Activated CD4-positive, alpha-beta T cell treated with anti-CD3 and anti-CD28 coated beads, Interleukin-10, Interleukin-2, amounts not matched to agents 100 ng/mL and 50 ng/mL, durations not matched to agents 16 hours and 8 hours (primary cell): ENCODE measurements around the gene CSMD2.
"Not testable (repeated sequence)": the region's sequence is repeated elsewhere in the genome, so short reads cannot be mapped to it uniquely, and the experiment has no call there.

ENCODE experiments used
- DNase-seq: peaks from one replicate; pipeline ENCODE4 v3.0.0-alpha.2; 2020

Gene CSMD2

DNA sequence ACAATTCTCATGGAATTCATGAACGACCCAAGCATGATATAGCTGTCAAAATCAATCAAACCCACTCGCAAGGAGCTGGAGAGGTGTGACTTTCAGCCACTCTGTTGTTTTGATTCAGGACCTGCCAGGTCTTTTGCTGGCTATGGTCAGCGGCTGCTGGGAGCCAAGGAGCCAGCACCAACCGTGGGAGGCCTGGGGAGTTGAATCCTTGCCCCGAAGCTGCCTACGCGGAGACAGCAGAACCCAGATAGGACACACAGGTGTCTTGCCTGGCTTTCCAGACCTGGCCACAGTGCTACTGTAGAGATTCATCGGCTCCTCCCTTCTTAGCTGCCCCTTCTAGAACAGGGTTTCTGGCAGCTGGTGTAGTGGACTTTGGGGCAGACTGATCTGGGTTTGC is 649.9 kb downstream of the CSMD2 start:
- no peak for DNase-seq

DNA sequence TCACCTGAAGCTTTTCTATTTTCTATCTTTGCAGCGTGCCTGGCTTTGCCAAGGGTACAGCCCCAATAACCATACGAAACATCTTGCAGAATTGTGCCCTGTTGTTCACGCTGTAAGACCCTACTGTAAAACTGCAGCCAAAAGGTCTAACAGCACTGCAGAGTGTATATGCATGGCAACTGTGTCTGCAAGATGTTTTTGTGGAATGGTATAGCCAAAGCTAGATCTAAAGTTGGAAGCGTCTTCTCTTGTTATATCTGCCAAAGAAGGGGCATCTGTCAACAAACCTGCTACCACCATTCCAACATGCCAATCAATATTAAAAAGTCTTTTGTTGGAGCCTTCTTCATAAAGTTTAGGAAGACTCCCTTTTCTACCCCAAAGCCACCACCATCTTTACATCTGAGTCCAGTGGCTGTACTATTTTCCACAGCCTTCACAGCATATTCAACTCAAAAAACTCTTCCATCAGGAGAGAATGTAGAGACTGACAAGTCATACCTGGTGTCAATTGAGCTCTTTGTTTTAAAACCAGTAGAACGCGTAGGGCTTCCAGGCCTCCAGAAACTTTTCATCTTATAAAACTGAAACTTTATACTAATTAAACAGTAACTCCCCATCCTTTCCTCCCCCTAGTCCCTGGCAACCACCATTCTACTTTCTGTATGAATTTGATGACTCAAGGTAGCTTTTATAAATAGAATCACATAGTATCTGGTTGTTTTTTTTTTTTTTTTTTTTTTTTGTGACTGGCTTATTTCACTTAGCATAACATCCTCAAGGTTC is 652.6 kb downstream of the CSMD2 start:
- no peak for DNase-seq

DNA sequence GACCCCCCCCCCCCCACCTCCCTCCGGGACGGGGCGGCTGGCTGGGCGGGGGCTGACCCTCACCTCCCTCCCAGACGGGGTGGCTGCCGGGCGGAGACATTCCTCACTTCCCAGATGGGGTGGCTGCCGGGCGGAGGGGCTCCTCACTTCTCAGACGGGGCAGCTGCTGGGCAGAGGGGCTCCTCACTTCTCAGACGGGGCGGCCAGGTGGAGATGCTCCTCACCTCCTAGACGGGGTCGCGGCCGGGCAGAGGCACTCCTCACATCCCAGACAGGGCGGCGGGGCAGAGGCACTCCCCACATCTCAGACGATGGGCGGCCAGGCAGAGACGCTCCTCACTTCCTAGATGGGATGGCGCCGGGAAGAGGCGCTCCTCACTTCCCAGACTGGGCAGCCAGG is 655.8 kb downstream of the CSMD2 start:
- not testable (repeated sequence) for DNase-seq

DNA sequence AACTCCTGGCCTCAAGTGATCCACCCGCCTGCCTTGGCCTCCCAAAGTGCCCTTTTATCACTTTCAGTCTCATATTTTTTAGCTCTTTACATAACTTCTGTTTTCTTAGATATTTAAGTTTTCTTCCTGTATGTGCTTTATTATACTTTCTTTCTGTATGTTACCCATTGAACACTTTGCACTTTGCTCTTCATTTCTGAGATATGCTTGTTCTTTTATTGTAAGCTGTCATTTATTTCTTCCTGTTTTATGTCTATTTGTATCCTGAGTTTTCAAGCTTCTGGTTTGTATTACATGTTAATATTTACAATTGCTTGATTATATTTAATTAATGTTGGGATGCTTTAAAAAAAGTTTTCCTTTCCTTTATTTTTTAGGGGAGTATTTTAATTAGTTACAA is 656.9 kb downstream of the CSMD2 start:
- DNase-seq, result no peak

DNA sequence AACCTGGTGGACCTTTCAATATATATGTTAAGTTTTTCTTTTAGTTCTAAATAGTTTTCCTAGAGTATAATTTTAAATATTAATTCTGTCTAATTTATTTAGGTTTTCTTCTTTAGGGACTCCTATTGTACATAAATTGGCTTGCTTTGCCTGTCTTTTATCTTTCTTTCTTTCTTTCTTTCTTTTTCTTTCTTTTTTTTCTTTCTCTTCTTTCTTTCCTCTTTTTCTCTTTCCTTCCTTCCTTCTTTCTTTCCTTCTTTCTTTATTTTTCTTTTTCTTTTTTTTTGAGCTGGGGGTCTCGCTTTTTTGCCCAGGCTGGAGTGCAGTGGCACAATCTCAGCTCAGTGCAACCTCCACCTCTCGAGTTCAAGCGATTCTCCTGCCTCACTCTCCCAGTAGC is 657.4 kb downstream of the CSMD2 start:
- no peak for DNase-seq

DNA sequence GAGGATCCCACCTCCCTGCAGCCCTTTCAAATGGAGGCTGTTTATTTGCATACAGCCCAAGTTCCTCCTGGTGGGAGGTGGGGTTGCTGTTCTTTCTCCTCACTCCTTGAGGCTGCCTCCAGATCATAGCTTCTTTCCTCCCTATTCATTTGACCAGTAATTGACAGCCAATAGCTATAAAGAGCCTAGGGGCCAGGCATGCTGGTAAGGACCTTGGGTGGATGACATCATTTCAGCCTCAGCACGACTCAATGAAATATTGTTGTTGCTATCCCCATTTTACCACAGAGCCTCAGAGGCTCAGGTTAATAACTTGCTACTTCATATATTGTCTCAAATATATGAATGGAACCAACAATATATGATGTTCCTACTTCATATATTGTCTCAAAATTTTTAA is 661.5 kb downstream of the CSMD2 start:
- no peak for DNase-seq

DNA sequence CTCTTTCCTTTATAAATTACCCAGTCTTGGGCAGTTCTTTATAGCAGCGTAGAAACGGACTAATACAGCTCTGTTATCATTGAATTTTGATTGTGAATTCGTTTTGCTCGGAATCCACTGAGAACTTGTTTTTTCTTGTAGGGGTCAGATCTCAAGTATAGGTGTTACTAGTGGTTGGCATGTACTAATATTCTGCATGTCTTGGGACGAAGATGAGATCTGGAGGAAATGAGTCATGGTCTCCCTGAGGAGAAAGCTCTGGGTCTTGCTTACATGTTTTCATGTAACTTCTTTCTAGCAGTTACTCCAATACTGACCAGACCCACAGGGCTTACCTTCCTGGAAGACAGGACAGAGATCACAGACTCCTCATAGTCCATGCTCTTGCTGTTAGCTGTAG is 662.3 kb downstream of the CSMD2 start:
- DNase-seq, result no peak

DNA sequence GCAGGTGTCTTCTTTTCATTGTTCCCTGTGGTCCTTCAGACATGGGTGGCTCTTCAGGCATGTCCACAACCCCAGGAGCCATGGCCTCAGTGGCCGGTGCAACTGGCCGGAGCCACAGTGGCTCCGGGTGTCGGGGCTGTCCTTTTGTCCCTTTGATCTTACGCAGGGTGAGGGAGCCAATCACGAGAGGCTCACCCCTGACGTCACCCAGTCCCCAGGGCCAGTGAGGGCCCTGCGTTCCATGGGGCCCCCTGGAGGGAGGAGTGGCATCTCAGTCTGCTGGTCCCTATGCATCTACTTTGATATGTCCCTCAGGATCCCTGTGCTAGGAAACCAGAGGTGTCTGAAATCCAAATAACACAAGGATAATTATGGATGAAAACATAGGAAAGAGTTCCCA is 663.3 kb downstream of the CSMD2 start:
- no peak for DNase-seq

DNA sequence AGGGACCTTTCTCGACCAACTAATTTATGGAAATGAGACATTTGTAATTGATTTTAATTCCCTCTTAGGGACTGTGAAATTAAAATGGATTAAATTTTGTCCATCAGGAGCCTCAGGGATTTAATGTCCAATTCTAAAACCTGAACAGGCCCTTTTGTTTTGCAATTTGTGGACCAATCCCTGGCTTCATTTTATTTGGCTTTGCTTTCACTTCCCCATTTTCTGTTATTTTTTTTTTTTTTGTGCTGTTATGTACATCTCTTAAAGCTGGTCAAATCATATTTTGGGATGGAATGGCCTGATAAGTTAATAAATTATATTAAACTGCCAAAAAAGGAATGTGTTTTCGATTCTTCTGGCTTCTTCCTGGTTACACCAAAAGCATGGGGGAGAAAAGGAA is 663.7 kb downstream of the CSMD2 start:
- no peak for DNase-seq

DNA sequence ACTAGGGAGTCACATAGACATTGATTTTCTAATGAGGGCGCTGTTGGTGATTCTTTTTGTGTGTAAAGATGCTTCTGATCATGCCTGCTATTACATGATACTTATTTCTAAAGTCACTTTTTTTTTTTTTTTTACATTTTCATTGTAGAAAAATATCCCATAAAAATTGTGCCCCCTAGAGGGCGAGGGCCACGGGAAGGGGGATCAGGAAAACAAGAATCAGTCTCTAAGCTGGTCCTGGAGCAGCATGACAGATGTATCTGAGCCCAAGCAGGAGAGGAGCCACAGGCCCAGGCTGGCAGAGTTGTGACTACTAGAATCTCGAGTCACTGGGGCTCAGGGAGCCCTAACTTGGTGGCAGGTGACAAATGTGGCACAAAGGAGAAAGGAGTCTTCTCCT is 664.5 kb downstream of the CSMD2 start:
- no peak for DNase-seq

DNA sequence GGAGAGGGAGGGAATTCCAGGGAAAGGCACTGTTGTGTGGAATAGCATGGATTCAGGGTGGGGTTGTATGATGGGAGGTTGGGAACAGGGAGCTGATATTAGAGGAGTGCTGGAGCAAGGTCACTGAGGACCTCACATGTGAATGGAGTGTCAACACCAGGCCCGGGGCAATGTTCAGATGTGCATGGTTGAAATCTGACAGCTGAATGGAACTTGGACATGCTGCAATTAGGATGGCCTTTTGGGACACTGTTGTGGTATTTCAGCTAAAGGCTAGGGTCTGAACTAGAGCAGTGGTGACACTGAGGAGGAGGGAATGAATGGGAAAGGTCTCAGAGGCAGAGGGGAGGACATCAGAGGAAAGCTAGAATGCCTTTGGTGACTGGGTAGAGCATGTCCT is 667.6 kb downstream of the CSMD2 start:
- DNase-seq, result no peak

DNA sequence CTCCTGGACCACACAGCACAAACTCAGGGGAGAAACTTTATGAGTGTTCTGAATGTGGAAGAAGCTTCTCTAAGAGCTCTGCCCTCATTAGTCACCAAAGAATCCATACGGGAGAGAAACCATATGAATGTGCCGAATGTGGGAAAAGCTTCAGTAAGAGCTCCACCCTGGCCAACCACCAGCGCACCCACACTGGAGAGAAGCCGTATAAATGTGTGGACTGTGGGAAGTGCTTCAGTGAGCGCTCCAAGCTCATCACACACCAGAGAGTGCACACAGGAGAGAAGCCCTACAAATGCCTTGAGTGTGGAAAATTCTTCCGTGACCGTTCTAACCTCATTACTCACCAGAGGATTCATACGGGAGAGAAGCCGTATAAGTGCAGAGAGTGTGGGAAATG is 670.1 kb downstream of the CSMD2 start:
- DNase-seq, result no peak

DNA sequence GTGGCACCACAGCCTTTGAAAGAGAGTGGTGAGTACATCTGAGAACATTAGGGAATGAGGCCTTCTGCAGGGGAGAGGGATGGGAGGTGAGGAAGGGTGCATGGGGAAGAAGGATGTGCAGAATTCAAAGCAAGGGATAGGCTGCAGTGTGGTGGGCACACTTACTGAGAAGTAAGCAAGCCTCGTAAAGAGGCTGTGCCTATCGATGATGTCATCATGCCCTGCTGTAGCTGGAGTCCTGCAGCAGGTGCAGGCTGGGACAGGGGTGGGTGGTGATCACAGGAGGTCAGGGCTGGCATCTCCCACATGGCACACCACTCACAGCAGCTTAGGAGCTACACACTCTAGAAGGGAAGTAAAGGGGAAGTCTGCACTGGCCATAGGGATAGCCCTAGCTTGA is 676.4 kb downstream of the CSMD2 start:
- no peak for DNase-seq

DNA sequence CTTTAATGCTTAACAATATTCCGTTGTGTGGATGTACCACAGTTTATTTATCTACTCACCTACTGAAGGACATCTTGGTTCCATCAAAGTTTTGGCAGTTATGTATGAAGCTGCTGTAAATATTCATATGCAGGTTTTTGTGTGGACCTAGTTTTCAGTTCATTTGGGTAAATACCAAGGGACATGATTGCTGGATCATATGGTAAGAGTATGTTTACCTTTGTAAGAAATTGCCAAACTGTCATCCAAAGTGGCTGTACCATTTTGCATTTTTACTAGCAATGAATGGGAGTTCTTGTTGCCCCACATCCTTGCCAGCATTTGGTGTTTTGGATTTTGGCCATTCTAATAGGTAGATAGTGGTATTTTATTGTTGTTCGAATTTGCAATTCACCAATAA is 682.6 kb downstream of the CSMD2 start:
- no peak for DNase-seq

DNA sequence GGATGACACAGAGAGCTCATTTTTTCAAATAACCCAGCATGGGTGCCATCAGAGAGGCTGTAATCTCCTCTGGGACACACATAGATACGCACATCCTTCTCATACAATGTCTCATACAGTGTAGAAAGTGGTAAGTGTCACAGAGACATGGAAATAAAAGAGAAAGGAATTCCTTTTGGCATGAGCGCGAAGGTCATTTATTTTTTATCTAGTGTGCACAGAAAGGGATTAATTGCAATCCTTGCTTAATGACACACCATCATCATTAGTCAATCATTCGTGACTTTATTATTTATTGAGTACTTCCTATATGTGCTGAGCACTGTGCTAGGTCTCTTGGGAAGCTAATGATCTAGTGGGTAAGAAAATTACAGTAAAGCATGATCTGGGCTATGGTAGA is 687.6 kb downstream of the CSMD2 start:
- DNase-seq, result no peak

DNA sequence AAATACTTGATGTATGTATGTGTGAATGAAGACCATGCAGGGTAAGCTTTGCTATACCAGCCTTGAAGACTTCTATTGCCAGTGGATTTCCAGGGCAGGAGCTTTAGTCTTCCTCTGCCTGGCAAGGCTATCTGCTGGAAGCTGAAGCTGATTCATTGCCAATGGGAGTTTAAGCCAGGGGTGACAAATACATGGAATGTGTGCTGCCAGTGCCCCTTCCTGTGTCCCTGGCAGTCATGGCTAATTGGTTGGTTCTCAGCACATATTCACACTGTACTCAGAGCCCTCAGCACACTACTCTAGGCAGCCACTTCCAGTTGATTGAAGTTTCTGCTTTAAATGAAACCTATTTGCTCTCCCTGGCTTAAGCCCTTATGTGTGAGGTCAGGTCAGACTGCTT is 691.1 kb downstream of the CSMD2 start:
- no peak for DNase-seq

DNA sequence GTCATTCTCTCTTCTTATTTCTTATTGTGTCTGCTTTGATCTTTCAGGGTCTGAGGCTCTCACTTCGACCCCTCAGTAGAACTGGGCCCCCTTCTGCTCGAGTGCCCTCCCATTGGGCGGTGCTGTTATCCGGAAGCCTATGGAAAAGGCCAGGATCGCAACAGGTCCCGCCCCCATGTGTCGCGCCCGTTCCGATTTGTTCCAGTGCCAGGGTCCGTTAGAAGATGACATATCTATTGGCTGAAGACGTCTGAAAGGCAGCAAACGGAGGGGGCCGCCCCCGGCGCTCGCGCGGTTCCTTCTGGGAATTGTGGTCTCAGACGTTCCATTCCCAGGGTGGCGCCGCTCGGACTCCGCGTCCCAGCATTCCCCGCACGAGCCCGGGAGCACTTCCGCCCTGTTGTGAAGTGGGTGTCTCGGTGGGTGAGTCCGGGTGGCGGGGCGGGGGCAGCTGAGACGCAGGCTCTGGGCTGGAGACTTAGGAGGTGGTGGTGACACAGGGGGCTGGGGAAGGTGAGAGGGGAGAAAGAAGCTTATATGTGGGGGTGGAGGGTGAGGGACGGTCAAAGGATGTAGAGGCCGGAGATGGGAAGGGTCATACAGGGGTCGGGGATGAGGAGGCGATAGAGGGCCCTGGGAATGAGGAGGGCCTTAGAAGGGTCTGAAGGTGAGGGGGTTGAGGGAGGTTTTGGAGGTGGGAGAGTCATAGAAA is 692.6 kb downstream of the CSMD2 start, which contains the start of gene ZSCAN20:
Gene ZSCAN20, plus strand, starts transcription at position 377 of the 712 bp plus-strand sequence. CDS start 6,644 bp downstream, outside the sequence.
- DNase-seq, result peak; percentile 95

DNA sequence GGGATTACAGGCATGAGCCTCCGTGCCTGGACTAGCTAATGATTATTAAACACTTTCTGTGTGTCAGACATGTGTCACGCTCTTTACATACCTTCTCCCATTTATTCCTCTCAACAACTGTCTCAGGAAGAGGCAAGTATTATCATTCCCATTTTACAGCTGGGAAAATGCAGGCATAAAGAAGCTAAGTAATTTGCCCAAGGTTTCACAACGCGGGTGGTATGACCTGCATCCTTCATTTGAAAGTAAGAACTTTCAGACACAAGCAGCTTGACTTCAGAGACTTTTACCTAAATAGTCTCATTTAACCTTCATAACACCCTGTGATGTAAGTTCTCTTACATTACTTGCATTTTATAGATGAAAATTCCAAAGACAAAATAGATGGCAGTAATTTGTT is 693.6 kb downstream of the CSMD2 start:
- DNase-seq, result no peak

DNA sequence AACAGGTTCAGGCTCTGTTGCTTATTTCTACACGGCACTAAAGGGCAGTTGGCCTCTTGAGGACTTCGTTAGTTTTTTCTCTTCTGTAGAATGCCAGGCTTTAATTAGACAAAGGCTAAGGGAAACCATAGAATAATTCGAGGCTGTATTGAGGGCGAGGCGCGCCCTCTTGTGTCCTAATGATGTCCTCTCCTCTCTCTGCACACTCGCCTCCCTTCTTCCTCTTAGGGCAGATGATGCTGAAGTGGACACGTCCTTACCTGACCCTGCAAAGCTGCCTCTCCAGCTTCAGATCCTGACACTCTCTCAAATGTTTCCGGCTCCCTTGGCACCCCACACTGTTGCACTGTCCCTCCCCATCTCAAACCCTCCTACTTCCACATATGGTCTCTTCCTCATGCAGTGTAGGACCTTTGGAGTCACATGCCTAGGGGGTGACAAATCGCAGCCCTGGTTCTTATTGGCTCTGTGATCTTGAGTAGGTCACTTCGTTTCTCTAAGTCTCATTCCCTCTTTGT is 694.5 kb downstream of the CSMD2 start:
- peak; percentile 68 for DNase-seq

DNA sequence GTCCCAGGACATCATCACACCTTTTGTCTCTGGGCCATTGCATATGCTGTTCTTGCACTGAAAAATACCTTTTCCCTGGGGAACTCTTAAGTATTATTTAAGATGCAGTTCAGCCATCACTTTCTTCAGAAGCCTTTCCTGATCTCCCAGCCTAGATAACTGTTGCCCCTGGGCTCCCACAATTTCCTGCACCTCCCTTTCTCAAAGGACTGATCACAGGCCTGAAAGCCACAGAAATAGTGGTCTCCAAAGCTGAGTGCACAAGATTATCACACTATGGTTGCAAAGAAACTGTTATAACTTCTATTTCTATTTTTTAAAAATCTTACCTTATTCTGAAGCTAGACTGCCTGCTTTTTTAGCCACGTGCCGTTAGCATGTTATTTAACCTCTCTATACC is 695.3 kb downstream of the CSMD2 start:
- no peak for DNase-seq

DNA sequence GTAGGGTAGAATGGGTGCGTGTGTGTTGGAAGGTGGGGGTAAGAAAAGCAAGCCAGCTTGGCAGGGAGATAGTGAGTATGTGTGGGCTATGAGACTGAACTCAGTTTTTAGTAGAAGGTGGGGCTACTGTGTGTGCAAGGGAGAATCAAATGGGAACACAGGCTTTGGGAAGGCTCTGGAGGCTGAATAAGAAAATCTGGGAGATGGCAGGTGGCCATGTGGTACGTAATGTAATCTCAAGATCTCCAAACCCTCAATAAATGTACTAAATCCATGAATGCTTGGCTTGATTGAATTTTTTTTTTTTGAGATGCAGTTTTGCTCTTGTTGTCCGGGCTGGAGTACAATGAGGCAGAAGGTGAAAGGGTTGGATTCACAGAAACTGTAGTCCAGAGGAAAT is 696.1 kb downstream of the CSMD2 start:
- DNase-seq, result no peak

DNA sequence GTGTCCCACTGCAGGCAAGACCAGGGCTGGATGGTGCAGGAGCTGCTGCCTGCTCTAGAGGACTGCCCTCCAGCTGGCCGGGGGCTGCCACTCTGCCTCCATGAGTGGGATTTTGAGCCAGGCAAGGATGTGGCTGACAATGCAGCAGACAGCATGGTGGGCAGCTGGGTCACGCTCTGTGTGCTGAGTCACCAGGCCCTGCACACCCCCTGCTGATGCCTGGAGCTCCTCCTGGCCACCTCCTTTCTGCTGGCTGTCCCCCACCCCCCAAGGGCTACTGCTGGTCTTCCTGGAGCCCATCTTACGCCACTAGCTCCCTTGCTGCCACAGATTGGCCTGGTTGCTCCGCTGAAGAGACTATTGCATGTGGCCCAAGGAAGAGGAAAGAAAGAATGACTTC is 696.5 kb downstream of the CSMD2 start:
- DNase-seq, result no peak

DNA sequence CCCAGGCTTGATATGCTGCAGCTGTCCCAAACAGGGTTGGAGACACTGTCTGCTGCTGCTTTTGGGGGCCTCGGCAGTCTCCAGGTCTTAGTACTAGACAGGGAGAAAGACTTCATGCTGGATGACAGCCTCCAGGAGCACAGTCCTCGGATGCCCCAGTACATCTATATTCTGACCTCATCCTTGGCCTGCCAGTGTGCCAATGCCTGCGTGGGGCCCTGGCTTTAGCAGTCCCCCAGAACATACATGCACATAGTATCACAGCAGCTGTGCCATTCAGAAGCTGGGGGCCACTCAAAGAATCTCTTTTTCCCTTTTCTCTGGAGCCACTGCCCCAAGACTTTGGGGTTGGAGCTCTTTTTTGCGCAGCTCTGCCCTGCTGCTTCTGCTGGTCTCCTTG is 697.0 kb downstream of the CSMD2 start:
- no peak for DNase-seq

DNA sequence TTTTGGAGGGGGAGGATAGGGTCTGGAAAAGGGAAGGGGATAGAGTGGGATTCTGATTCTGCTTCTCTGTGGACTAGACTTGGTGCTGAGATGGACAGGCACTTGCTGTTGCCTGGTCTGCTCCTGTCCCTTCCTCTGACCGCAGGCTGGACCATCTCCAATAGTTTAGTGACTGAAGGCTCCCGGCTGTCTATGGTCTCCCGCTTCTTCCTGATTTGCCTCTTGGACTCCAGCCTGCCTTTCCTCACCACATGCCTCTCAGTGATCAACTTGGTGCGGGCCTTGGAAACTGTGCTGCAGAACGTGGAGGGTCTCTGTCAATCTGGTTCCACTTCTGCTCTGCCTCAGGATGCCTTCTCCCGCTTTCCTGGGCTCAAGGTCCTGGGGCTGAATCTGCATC is 698.9 kb downstream of the CSMD2 start:
- no peak for DNase-seq
